NK-92 (cell line): ENCODE measurements around the gene EXD3.

Source experiments
- DNase-seq: peaks from one replicate; lab custom pipeline; 2025; ENCODE audit not compliant: unreplicated experiment; lab: John Stamatoyannopoulos, UW

Gene EXD3

DNA sequence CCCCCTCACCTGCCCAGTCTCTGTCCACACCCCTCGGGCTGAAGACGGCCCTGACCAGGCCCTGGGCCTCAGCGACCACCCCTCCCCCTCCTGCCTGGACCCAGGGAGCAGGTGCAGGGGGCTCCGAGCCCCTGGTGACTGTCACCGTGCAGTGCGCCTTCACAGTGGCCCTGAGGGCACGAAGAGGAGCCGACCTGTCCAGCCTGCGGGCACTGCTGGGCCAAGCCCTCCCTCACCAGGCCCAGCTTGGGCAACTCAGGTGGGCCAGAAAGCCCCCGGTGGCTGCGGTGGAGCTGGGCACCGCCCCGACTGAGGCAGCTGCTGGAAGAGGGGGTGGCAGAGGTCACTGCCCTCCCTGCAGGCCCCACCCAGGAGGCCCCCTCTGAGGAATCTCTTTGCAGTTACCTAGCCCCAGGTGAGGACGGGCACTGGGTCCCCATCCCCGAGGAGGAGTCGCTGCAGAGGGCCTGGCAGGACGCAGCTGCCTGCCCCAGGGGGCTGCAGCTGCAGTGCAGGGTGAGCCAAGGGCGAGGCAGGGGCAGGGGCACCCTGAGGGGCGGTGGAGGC lies 10.5 kb upstream of the EXD3 start:
- no peak for DNase-seq

DNA sequence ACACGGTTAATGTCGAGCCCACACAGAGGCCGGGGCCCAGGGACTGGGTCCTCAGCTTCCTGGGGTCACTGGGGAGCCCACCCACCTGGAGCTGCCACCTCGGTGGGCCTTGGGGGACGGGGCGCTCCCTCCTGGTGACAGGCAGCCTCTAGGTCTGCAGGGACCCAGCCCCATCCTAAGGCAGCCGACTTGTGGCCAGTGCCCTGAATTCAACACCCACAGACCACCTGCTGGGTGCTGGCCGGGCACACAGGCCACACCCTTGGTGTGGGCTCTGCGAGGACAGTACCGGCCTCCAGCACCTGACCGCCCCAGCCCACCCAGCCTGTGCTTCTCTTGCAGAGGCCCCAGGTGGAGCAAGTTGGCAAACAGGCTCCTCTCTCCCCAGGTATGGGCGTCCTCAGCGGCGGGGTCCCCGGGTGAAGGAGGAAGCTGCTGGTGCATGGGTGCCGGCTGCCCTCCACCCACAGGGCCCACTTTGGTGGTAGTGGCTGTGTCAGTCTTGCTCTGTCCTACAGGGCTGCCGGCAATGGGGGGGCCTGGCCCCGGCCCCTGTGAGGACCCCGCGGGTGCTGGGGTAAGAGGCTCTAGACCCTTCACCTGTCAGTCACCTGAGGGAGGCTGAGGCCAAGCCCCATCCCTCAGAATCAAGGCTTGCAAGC lies 9.9 kb upstream of the EXD3 start:
- DNase-seq: no peak

DNA sequence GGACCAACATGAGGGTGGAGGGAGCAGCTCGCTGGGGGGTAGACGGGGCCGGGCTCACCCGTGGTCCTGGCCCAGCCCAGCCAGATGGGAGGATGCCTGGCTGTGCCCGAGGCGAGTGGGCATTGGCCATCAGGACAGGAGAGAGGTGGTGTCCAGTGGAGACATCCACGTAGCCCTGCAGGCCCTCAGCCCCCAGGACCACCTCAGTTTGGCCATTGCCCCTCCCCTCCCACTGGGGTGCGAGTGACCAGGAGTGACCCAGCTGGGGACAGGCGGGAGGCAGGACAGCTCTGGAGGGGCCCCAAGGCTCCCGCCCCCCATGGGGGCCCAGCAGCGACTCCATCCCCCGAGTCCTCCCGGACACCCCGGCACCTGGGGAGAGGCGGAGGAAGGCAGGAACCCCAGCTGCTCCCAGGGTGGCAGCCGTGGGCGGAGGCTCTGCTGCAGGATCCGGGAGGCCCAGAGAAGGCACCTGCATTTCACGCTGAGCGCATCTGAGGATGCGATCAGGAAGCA lies 8.5 kb upstream of the EXD3 start:
- DNase-seq: no peak

DNA sequence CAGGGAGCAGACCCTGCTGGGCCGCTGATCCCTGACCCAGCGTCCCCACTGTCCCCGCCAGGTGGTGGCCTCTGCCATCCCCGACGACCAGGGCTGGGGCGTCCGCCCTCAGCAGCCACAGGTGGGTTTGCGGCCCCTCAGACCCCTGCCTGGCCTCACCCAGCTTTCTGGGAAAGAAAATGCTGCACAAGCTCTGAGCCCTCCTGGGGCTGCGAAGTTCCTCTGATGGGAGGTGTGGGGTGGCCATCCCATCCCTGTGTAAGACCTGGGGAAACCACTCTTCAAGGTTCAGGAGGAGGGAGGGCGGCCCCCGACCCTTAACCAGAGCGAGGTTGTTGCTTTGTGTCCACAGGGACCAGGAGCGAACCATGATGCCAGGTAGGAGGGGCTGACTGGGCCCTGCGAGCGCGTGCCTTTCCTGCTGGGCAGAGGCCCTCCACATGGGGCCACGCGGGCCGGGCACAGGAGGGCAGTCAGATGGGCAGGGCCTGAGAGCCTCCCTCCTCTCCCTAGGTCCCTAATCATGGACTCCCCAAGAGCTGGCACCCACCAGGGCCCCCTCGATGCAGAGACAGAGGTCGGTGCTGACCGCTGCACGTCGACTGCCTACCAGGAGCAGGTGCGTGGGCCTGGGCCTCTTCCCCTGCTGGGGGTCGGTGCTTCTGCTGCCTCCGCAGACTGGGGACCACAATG lies 7.9 kb upstream of the EXD3 start:
- no peak for DNase-seq

DNA sequence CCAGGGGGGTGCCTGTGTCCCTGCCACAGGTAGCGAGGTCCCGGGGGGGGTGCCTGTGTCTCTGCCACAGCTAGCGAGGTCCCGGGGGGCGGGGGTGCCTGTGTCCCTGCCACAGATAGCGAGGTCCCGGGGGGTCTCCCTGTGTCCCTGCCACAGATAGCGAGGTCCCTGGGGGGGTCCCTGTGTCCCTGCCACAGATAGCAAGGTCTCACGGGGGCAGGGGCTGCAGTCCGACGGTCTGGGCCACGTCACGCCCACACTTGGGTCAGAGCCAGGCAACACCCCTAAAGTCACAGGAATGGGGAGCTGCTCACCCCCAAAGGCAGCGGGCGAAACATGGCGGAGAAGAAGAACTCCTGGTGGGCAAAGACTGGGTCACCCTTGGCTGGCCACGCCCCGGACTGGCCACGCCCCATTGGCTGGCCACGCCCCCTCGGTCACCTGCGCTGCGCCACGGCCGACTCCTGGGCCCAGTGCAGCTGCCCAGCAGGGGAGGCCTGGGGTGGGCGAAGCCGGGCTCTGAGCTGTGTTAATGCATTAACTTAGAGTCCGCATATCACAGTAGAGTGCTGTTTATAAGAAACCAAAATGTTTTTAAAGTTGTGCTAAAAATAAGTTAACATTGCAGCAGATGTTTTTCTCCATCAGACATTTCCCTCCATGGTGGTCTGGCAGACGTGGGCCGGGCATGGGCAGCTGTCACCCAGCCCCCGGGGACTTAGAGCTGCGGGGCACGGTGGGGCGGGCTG lies 7.2 kb upstream of the EXD3 start:
- DNase-seq: no peak

DNA sequence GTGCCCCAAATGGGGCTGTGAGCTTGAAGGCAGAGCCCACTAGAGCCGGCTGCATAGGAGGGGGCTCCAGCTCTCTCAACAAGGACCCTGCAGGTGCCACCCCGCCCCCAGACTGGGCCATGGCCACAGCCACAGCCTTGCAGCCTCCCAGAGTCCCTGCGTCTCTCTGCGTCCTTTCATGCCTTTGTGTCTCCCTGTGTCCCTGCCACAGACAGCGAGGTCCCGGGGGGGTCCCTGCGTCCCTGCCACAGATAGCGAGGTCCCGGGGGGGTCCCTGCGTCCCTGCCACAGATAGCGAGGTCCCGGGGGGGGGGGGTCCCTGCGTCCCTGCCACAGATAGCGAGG lies 6.6 kb upstream of the EXD3 start:
- no peak for DNase-seq

DNA sequence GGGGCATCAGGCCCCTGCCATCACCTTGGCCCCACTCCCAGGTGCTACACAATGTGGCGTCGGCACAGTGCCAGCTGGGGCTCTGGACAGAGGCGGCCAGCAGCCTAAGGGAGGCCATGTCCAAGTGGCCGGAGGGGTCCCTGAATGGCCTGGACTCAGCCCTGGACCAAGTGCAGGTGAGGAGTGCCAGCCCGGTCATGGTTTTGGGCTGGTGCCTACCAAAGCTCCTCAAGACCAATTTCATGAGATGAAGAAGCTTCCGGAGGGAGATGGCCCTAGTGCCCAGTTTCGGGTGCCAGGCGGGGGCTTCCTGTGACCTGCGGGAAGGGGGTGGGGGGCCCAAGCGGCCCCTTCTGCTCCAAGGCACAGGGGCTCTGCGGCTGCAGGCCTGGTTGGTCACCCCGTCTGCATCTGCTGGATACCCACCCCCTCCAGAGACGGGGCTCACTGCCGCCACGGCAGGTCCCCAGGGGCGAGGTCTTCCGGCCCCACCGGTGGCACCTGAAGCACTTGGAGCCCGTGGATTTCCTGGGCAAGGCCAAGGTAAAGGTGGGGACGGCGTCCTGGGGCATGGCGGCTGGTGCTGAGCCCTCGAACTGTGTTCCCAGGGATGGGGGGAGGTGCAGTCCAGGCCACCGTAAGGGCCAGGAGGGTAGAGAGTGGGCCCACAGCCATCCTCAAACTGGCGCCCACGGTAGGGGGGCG lies 6.0 kb upstream of the EXD3 start:
- DNase-seq: no peak

DNA sequence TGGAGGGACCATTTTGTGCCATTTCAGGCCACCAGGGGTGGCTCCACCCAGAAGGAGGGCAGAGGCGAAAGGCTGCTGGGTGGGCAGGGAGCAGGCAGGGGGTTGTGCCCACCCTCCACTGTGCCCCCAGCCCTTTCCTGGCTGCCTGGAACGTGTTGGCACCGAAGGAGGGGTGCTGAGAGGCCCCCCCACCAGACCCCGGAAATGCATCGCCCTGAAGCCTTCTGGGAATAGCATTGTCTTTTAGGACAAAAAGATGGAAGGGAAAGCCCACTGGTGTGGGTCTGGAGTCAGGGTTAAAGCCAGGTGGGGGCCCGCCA lies 5.3 kb upstream of the EXD3 start:
- DNase-seq: no peak

DNA sequence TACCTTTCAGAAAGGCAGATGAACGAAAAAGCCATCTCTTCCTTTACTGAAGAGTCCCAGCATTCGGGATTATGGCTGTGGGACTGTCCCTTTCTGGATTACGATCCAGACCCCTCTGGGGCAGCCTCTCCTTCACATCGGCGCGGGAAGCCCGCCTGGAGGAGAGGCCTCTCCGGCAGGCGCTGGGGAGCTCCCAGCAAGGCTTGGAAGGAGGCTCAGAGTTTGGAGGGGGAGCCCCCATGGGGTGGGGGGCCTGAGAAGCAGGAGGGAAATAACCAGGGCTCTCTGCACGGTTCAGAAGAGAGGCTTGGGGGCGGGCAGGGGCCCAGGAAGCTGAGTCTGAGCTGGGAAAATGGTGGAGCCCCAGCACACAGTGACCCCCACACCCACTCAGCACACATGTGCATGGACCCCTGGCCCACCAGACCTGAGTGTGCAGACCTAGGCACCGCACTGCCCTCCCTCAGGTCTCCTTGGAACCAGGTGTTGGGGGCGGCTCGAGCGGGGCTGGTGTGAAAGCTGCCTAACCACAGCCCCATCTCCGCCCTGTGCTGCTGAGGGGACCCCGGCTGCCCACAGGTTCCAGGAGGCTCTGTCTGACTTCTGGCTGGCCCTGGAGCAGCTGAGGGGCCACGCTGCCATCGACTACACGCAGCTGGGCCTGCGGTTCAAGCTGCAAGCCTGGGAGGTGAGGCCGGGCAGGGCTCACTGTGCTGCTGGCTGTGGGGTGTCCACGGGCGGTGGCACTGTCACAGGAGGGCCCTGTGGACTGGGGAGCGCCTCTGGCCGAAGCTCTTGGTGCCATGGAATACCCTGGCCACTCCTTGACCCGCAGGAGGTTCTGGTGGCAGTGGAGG lies 4.7 kb upstream of the EXD3 start:
- DNase-seq: no peak

DNA sequence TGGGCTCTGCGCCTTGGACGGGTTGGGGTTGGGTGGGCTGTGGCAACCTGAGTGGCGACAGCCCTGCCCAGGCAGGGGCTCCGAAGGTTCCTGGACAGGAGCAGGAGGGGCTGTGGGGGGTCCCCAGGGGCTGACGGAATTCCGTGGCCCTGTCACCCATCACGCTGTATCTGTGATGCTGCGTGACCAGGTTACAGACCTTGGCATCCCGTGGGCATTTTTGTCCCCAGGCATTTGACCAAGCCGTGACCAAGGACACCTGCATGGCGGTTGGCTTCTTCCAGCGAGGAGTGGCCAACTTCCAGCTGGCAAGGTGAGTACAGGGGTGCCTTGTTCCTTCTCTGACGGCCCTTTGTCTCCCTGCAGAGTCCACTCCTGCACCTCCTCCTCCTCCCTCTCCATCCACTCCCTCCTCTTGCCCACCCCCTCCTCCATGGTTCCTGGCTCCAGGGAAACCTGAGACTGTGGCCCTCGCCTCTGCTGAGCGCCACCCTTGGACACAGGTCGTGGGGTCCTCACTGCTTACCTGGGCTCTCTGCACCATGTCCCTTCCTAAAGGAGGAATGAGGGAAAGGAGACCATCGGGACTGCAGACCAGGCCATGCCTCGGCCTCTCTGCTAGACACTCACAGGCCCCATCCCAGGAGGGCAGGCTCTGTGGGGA lies 3.2 kb upstream of the EXD3 start:
- no peak for DNase-seq

DNA sequence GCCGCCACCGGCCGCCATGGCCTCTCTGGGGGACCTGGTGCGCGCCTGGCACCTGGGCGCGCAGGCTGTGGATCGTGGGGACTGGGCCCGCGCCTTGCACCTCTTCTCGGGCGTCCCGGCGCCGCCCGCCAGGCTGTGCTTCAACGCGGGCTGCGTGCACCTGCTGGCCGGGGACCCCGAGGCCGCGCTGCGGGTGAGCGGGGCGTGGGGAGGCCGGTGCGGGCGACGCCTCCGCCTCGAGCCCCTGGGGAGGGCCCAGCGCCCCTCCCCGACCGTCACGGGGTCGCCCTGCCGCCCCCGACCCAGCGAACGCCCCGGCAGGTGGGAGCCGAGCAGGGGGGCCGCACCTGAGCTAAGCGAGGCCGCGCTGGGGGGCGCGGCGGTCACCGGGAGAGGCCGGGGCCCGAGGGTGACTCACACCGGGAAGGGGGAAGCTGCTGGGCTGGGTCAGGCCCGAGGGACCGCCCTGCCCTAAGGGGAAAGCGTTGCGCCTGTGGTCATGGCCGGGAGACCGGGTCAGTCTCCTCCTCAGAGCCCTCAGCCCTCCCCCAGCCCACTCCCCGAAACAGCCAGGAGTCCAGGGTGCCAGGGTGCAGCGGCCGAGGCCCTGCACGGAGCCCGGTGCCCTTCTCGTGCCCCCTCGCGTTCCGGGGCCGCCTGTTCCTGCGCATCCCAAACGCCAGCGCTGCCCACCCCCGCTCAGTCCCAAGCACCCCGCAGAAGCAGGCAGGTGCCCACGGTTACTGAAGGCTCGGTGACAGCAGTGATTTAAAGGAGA lies 741 bp upstream of the EXD3 start:
- no peak for DNase-seq

DNA sequence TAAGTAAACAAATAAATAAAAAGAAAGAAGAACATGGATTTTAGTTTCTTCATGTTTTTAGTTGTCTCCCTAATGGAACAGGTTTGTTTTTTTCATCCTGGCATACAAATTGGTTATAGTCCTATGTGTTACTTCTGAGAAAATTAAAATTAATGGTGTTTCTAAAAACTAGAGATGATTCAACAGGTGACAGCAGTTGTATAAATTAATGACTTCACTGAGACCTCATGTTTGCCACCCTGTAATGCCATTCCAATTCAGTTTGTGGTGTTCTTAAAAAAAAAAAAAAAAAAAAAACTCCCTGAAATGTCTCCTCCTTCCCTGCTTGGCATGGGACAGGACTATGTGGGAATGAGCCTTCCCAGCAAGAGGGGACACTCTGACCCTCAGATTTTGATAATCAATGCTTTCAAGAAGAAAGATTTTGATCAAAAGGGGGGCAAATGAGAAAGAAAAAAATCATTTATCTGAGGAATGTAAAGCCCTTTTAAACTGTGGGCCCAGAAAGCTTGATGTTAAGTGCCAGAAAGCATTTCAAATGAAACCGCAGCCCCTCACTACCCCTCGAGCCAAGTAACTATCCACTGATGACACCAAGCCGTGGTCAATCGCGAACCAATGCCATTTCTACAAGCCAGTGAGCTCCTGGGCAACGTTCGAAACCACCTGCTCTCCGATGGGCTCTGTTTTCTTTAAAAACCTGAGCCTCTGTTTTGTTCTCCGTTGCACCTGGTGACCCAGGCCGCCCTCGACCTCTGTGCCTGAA lies 941 bp downstream of the EXD3 start:
- no peak for DNase-seq

DNA sequence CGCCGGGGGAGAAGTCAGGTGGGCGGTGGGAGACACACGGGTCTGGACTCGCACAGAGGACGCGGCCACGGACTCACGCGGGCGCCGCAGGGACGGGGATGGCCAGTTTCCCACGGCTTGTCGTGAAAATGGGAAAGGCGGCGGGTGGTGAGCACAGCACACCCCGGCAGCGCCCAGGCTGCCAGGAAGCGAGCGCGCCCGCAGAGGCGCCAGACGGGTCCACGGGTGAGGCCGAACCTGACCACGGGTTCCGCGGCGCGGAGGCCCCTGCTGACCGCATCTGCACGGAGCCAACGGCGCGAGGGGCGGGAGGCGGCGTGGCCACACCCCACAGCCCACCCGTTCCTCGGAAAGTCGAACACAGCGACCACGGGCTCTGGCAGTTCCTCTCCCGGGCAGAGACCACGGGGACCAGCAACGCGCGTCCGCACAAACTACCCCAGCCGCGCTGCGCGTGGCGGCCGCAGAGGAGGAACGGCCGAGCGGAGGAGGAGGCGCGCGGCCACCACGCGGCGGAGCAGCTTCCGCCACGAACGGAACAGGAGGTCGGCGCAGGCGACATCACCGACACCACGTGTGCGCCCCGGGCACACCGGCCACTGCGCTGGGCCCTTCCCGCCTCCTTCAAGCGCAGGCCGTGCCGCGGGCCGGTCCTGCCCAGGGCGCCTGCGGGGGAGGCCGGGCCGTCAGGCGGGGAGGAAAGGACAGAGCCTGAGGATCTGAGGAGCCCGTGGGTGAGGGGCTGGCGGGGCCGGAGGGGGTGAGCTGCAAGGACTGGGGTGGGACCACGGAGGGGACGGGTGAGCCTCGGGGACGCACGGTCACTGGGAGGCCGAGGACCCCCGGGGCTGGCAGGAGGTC lies 5.6 kb downstream of the EXD3 start:
- no peak for DNase-seq

DNA sequence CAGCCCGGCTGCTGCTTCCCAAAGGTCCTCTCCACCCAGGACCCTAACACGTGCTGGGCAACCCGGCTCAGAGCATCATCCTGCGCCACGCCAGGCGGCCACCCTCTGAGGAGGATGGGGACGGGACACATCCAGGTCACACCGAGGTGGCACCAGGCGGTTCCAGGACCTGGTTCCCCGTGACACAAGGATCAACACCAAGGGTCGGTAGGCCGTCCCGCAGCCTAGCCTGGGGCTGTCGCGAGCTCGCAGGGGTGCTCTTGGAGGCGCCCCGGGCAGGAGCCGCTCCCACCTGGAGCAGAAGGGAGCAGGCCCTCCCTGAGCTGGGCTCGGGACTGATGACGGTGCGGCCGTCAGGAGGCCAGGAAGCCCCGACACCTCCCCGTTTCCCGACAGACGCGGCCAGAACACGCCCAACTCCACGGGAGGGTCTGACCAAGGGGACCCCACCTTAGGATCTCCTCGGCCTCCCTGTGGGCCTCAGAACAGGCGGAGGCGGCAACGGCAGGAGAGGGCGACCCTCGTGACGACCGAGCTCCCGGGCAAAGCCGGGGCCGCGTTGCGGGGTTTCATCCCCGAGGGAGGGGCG lies 6.3 kb downstream of the EXD3 start:
- DNase-seq: no peak

DNA sequence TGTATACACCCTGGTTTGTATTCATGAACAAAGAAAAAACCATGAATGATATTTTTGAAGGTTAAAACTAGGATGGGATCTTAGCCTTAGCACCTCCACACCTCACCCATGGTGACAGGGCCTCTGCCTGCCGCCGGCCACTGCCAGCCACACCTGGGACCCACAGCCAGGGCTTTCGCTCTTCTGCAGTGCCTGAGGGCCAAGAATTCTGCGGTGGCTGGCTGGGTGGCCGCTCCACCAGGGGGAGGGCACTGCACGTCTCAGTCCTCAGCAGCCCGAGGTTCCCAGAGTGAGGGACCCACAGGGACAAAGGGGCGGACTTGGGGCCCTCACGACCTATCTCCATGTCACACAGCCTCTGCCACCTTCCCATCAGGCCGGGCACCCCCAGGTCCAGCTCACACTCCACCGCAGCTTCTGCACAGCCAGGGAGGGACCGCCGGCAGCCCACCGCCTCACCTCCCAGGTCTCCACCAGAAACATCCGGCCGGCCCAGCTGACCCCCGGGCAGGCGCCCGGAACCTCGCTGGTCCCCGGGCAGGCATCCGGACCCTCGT lies 6.9 kb downstream of the EXD3 start:
- DNase-seq: no peak

DNA sequence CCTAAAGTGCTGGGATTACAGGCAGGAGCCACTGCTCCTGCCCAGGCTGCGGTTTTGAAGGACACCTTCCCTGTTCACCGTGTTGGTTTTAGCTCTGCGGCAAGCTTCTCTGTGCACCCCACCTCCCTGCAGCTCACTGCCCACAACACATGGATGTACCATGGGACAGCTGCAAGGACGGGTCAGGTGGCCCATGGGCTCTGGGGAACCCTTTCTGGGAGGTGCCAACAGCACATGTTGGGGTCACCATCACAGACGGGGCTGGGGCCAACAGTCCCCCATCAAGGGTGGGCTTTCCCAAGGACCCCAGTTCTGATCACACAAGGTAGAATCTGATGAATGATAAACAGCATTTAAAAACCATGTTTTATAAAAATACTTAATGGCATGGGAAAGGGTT lies 7.5 kb downstream of the EXD3 start:
- no peak for DNase-seq

DNA sequence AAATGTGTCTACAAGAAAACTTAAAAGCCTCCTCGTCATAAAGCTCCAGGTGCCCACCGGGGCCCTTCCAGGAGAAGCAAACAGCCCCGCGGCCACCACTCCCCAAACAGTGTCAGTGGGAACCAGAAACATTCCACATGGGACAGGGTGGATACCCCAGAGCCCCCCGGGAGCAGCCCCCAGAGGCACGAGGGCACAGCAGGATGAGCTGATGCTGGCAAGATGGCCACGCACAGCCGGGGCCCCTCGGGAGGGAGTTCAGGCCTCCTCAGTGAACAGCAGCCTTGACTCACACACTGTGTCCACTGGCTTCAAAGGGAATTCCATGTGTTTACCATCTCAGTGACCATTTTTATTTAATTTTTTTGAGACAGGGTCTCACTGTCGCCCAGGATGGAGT lies 10.5 kb downstream of the EXD3 start:
- no peak for DNase-seq
